CD4-positive, alpha-beta T cell treated with Interleukin-17A for 1 hour (primary cell): ENCODE results near the gene MRPS27.

Experiments
- DNase-seq: peaks from one replicate; pipeline ENCODE4 v3.0.0-alpha.2; 2020

The MRPS27 gene

DNA sequence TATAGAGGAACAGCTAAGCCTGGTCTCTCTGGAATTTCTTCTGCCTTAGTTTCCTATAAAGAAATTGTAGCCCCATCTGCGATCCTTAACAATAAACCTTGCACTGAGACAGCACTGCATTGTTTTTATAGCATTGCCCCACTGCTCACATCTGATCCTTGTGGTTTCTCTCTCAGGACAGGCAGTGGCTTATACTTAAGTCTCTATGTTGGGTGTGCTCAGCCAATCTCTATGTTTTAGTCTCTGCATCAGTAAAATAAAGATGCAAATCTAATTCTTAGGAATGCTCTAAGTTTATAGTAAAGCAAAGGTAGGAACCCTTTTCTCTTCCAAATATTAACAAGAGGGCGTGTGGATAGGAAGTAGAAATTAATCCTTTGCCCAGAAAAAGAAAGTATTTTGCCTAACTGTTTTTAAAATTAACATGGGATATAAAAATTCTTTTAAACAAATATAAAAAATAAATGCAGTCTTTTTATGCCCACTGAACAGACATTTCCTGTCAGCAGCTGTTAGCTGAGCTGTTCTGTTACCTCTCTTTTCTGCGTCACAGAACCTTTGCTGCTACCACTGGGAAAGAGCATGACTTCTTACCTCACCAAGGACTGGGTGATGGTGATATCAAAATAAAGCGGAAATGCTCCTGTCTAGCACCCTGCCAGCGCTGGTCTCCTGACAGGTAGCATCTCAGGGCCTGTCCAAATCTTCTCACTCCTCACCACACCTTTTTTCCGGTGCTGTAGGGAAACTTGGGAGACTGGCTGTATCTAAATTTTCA, 29.5 kb downstream of the MRPS27 start:
- DNase-seq, result no peak

DNA sequence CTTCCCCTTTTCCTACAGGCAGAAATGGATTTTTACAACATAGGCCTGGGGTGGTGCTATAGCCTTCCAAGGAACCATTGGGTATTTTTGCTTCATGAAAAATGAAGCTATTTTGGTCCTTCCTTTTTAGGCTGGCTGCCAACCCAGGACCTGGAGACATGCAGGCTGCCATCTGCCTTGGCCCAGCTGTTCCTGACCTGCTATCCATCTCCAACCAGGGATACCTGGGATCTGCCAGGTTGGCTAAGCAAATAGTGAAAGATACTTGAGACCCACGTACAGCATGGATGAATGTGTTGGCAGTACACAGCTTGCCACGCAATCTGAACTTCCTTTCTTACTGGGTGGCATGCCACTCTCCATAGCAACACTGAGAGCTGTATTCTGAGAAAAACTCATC, 31.1 kb downstream of the MRPS27 start:
- no peak for DNase-seq

- no peak for DNase-seq
These were observed 33.2 kb downstream of the MRPS27 start for GRCh38 chr5:72286798-72287197.

- no peak for DNase-seq
These were observed 34.6 kb downstream of the MRPS27 start for GRCh38 chr5:72285424-72285821.

- DNase-seq, result no peak
These were observed 35.2 kb downstream of the MRPS27 start for GRCh38 chr5:72284559-72285423.

GRCh38 chr5:72283358-72283757, 36.7 kb downstream of the MRPS27 start:
- no peak for DNase-seq

DNA sequence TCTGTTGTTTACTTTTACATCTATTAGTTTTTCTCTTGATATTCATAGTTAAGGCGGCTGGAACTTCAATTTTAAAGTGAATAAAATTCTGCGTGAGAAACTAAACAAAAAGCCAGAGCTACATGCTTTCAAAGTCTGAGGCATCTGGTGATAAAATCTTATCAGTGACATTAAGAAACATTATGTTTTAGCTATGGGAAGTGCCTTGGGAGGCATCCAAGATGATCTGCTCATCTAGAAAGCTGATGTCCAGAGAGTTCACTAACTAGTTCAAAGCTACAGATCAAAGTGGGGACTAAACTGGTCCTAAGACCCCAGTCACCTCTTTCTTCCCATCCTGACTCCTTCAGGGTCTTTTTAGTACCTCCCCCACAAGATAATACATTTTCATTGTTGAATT, 37.2 kb downstream of the MRPS27 start:
- DNase-seq, result no peak

GRCh38 chr5:72281764-72282499, 38.1 kb downstream of the MRPS27 start:
- DNase-seq, result no peak

GRCh38 chr5:72281430-72281763, 38.6 kb downstream of the MRPS27 start:
- no peak for DNase-seq

DNA sequence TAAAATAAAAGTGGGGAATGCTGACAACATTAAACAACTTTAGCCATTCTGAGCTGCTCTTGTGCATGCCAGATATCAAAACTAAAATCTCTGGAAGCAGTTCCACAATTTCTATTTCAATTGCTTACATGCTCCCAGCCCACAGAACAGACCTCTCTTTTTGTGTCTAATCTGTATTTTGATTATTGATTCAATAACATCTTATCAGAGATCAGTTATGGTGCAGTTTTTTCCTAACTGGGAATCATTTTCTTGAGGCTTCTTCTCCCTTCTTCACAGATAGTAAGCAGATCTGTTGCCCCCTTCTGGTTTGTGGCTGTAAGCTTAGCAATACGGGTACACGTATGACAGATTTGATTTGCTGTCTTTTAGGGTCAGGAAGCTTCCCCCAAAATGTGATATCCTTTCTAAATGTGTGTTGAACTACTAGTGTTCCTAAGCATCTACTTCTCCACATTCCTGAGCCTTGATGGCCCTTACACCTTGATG, 39.4 kb downstream of the MRPS27 start:
- peak; percentile 9 for DNase-seq

- no peak for DNase-seq
These were observed 43.8 kb downstream of the MRPS27 start for GRCh38 chr5:72276219-72276752.

DNA sequence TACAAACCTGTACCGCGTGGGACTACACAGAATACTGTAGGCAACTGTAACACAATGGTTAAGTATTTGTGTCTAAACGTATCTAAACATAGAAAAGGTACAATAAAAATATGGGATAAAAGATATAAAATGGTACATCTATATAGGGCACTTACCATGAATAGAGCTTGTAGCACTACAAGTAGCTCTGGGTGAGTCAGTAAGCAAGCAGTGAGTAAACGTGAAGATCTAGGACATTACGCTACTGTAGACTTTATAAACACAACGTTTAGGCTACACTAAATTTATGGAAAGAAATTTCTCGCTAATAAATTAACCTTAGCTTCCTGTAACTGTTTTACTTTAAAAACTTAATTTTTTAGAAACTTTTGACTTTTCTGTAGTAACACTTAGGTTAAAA, 46.5 kb downstream of the MRPS27 start:
- no peak for DNase-seq

- DNase-seq, result no peak
These were observed 47.6 kb downstream of the MRPS27 start for GRCh38 chr5:72272398-72272797.

- no peak for DNase-seq
These were observed 48.3 kb downstream of the MRPS27 start for GRCh38 chr5:72271702-72272101.

- no peak for DNase-seq
These were observed 50.0 kb downstream of the MRPS27 start for GRCh38 chr5:72270037-72270436.

DNA sequence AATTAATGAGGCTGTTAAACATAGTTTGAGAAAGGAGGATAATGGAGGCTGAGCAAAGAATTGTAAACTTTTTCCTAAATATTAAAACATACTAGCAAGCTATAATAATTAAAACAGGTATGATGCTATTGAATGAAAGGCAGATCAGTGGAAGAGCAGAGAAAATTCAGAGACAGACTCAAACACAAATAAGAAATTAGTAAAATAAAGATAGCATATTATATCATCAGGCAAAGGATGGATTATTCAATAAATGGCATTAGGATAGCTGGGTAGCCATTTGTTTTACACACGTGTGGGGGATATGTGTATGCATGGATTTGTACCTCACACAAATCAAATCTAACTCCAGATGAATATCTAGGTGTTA, 50.6 kb downstream of the MRPS27 start:
- no peak for DNase-seq

DNA sequence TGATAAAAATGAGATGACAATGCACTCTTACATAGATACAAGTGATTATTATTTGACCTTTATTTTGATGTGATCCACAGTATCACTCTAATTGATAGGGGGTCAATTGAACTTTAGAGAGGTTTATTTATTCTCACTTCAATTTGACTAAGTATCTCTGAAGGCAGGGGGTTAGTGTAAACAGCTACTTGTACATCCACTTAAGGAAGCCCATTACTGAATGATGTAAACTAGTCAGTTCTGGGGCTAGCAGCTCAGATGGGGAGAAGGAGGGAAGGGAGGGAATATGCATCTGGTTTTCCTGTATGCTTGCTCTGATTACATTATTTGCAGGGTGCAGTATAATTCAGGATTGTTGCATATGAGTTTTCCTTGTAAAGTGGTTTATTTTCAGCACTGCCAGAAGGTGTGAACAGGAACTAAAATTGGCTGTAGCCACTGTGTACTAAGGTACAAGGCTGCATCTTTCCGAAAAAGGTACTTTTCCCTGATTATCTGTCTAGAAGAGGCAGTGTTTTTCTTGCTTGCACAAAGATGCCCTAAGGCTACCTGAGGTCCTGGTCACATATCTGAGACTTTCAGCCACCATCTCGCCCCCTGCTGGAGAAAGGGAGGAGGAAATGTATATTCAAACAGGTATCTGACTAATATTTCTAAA, 51.2 kb downstream of the MRPS27 start:
- DNase-seq, result peak; percentile 54

DNA sequence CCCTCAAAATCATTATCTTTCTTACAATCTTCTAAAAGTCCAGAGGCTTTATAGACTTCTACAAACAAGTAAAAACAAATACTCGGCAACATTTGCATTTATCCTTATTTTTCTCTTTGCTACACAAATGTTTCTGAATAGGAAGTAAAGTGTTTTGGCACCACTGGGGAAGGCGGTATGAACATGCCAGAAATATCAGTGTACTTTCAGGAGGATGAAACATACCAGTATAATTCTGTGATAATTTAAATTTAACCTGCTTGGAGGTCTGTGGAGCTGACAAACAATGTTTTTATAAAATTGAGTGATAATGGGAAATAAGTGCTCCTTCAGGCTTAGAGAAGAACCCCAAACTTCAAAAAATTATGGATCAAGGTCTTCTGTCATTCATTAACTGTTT, 51.8 kb downstream of the MRPS27 start:
- DNase-seq, result no peak

GRCh38 chr5:72267685-72268084, 52.4 kb downstream of the MRPS27 start:
- no peak for DNase-seq

GRCh38 chr5:72266862-72267261, 53.2 kb downstream of the MRPS27 start:
- DNase-seq, result no peak

DNA sequence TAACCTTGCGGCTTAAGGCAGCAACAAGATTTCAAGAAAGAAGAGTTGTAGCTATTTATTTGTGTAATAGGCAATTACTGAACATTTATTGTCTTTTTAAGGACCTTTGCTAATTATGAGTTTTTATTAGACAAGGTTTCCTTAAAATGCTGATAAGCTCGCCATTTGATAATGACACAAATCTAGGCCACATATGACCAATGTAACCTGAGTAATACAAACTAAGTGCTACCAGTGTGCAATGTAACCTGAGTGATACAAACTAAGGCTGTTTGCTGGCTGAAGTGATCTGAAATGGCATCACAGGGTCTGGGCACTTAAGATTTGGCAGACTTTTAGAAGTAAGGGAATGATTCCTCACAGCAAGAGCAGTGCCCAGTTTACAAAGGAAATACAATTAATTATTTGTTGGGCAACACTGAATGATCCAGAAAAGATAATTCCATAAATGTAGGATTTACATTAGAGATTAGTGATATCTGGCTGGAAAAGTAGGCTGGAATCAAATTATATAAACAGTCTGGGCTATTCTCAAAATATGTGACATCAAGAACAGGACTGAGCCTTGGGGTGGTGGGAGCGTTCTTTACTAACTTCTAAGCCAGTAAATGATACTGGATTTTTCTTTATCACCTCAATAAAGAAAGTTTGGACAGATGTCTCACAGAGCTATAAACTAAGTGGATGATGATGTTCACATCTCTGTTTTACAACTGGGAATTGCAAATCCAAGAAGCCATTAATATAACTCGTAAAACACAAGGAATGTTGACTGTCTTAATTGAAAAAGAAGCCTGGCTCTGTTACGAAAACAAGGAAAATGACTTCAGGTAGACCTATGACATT, 54.8 kb downstream of the MRPS27 start:
- no peak for DNase-seq

GRCh38 chr5:72256536-72256935, 63.5 kb downstream of the MRPS27 start:
- no peak for DNase-seq
